OCI-LY1 (cell line): ENCODE data around the gene GLB1L3.

Experiments
- H2AFZ ChIP-seq: fragments of 200-600 bp; sonication (generic), shearing (Covaris generic); 2 replicates; pipeline ENCODE4 v1.6.0; 2014; ENCODE audit warnings: antibody characterized with exemption, mild to moderate bottlenecking, low read length
- H3F3A ChIP-seq: fragments of 200-600 bp; sonication (generic), shearing (Covaris generic); 2 replicates; pipeline ENCODE4 v1.6.0; 2014; ENCODE audit warnings: mild to moderate bottlenecking, antibody characterized with exemption, low read length, moderate library complexity; ENCODE audit not compliant: insufficient read depth
- H3K27ac ChIP-seq: fragments of 200-600 bp; sonication (generic); 2 replicates; pipeline ENCODE4 v1.5.1; 2014; ENCODE audit warnings: low read length, mixed run types, mild to moderate bottlenecking, low read depth; ENCODE audit not compliant: poor library complexity, severe bottlenecking
- H3K27me3 ChIP-seq: fragments of 200-600 bp; sonication (generic); 2 replicates; pipeline ENCODE4 v1.6.0; 2014; ENCODE audit warnings: antibody characterized with exemption, mild to moderate bottlenecking, low read length, moderate library complexity; ENCODE audit not compliant: insufficient read depth
- H3K36me3 ChIP-seq: fragments of 200-600 bp; sonication (generic); 2 replicates; pipeline ENCODE4 v1.6.1; 2014; ENCODE audit warnings: mild to moderate bottlenecking, antibody characterized with exemption, low read length, moderate library complexity, mixed read lengths; ENCODE audit not compliant: insufficient read depth
- H3K4me1 ChIP-seq: fragments of 200-600 bp; sonication (generic); 2 replicates; pipeline ENCODE4 v1.5.1; 2014; ENCODE audit warnings: mild to moderate bottlenecking, low read length, moderate library complexity; ENCODE audit not compliant: insufficient read depth, severe bottlenecking
- H3K4me2 ChIP-seq: fragments of 200-600 bp; sonication (generic), shearing (Covaris generic); 2 replicates; pipeline ENCODE4 v1.6.1; 2014; ENCODE audit warnings: low read length
- H3K4me3 ChIP-seq: fragments of 200-600 bp; sonication (generic); 2 replicates; pipeline ENCODE4 v1.5.1; 2014; ENCODE audit warnings: low read length, low read depth, mild to moderate bottlenecking, mixed read lengths; ENCODE audit not compliant: poor library complexity, severe bottlenecking
- H3K79me2 ChIP-seq: fragments of 200-600 bp; shearing (Covaris generic); 2 replicates; pipeline ENCODE4 v1.6.1; 2016; ENCODE audit warnings: mixed run types, low read length, mixed read lengths; ENCODE audit not compliant: insufficient read depth
- H3K9ac ChIP-seq: fragments of 200-600 bp; sonication (generic), shearing (Covaris generic); 2 replicates; pipeline ENCODE4 v1.6.1; 2014; ENCODE audit warnings: mild to moderate bottlenecking, low read length, mixed read lengths
- H3K9me2 ChIP-seq: fragments of 200-600 bp; sonication (generic), shearing (Covaris generic); 2 replicates; pipeline ENCODE4 v1.6.1; 2014; ENCODE audit warnings: low read depth, mild to moderate bottlenecking, low read length, mixed read lengths
- H3K9me3 ChIP-seq: fragments of 200-600 bp; shearing (Covaris generic); 2 replicates; pipeline ENCODE4 v1.6.1; 2014; ENCODE audit warnings: low read length, mixed read lengths
- H4K20me1 ChIP-seq: fragments of 200-600 bp; sonication (generic), shearing (Covaris generic); 2 replicates; pipeline ENCODE4 v1.6.0; 2016; ENCODE audit warnings: mild to moderate bottlenecking, low read length; ENCODE audit not compliant: insufficient read depth
- EZH2 ChIP-seq: fragments of 200-600 bp; sonication (generic), shearing (Covaris generic); IDR thresholded peaks from 2 replicates; pipeline ENCODE4 v1.8.0; 2017; ENCODE audit warnings: borderline replicate concordance, mixed run types, mild to moderate bottlenecking, antibody characterized with exemption, low read length, moderate library complexity, mixed read lengths
- TF ChIP-seq, protein P1 (sequence below): fragments of 200-600 bp; sonication (generic), shearing (Covaris generic); IDR thresholded peaks from 2 replicates; pipeline ENCODE4 v1.5.1; 2017; ENCODE audit warnings: mild to moderate bottlenecking, antibody characterized with exemption, low read length, moderate library complexity, mixed read lengths

GLB1L3 gene

DNA sequence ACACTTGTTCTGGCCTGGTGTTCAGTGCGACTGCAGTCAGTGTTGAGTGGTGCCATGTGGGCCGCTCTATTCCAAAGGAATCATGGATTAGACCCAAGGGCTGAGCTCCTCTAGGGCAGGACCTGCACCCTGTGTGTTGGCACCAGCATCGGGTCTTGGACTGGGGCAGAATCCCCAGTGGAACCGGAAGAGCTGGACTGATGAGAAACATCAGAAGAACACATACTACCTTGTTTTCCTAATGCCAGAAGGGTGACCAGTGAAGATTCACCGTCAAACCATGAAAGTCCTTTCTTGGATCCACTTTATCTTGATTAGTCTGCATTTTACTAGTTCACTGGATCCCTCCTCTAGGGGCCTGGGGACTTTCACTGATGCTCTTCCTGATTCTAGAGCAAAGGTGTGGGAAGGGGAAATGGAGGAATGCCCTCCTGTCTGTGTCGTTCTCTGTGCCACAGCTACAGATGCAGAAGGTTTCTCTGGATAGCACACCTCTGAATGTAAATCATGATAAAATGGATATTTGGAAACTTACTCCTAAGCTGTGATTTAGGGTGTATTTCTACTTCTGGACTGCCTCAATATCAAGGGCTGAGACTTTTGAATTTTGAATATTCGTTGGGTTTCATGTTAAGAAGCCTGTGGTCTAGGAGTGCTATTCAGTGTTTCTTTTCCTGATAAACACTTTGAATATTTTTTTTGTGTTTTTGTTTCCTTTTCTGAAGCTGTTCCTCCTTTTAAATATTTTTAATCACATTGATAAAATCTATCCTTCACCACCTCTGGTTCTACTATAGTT lies 11.0 kb upstream of the GLB1L3 start:
- H3K27me3 ChIP-seq = no peaks in the 10 kb centered on the region
- H3F3A ChIP-seq = no peaks in the 10 kb centered on the region
- no peaks in the 10 kb centered on the region for H4K20me1 ChIP-seq
- no peaks in the 10 kb centered on the region for H3K9me2 ChIP-seq
- H3K4me1 ChIP-seq = no peaks in the 10 kb centered on the region
- TF ChIP-seq EZH2 = no peak
- no peaks in the 10 kb centered on the region for H3K79me2 ChIP-seq
- H3K9ac ChIP-seq = no peak overlapping the region
- no peak overlapping the region for H3K4me3 ChIP-seq
- H3K36me3 ChIP-seq = peaks cover 6% of the 10 kb centered on the region; the same call in 1 of the 2 replicates
- no peaks in the 10 kb centered on the region for H3K9me3 ChIP-seq
- no peak overlapping the region for H3K4me2 ChIP-seq
- no peak overlapping the region for H3K27ac ChIP-seq
- no peak overlapping the region for H2AFZ ChIP-seq

DNA sequence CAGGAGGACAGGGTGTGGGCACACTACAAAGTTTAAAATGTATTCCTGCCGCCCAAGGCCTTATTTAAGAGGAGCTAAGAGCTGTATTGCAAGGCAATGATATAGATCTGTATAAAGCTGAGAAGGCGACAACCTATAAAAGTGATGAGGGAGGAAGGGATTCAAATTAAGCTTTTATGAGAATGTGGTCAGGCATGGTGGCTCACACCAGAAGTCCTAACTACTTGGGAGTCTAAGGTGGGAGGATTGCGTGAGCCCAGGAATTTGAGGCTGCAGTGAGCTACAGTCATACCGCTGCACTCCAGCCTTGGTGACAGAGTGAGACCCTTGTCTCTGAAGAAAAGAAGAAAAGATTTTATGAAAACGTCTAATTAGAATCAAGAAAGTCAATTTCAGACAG lies 9.7 kb upstream of the GLB1L3 start:
- Histone ChIP-seq H2AFZ (no peak overlapping the region), H3K36me3 (peaks cover 6% of the 10 kb centered on the region; the same call in 1 of the 2 replicates), H3K79me2 (no peaks in the 10 kb centered on the region), H3K4me2 (no peak overlapping the region), H3K9me2 (no peaks in the 10 kb centered on the region), H3K4me3 (no peak overlapping the region), H3F3A (no peaks in the 10 kb centered on the region), H3K27me3 (no peaks in the 10 kb centered on the region), H3K27ac (no peak overlapping the region), H4K20me1 (no peaks in the 10 kb centered on the region), H3K9me3 (no peaks in the 10 kb centered on the region), H3K9ac (no peak overlapping the region), H3K4me1 (no peaks in the 10 kb centered on the region)
- TF ChIP-seq, protein P1, sequence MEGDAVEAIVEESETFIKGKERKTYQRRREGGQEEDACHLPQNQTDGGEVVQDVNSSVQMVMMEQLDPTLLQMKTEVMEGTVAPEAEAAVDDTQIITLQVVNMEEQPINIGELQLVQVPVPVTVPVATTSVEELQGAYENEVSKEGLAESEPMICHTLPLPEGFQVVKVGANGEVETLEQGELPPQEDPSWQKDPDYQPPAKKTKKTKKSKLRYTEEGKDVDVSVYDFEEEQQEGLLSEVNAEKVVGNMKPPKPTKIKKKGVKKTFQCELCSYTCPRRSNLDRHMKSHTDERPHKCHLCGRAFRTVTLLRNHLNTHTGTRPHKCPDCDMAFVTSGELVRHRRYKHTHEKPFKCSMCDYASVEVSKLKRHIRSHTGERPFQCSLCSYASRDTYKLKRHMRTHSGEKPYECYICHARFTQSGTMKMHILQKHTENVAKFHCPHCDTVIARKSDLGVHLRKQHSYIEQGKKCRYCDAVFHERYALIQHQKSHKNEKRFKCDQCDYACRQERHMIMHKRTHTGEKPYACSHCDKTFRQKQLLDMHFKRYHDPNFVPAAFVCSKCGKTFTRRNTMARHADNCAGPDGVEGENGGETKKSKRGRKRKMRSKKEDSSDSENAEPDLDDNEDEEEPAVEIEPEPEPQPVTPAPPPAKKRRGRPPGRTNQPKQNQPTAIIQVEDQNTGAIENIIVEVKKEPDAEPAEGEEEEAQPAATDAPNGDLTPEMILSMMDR = no peak
- no peak for TF ChIP-seq EZH2

DNA sequence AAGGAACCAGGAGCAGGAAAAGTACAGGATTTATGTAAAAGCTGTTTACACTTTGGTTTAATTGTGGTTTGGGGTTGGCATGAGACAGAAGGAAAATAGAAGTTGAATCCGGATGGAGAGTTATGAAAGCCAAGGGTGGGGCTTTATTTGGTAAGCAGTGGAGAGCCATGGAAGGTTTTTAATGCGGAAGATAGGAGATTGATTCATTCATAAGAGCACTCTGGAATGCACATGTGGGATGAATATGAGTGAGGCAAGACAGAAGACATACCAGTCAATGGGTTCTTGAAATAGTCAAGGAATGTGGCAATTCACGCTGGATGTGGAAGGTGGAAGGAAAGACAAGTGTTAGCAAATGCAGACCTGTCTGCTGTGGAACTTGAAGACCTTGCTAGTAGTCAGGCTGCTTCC lies 9.3 kb upstream of the GLB1L3 start:
- H3K27me3 ChIP-seq = no peaks in the 10 kb centered on the region
- no peak overlapping the region for H3K4me3 ChIP-seq
- H3K27ac ChIP-seq = no peak overlapping the region
- no peaks in the 10 kb centered on the region for H3K9me3 ChIP-seq
- H3K9ac ChIP-seq = no peak overlapping the region
- H4K20me1 ChIP-seq = no peaks in the 10 kb centered on the region
- no peaks in the 10 kb centered on the region for H3K4me1 ChIP-seq
- no peaks in the 10 kb centered on the region for H3K79me2 ChIP-seq
- no peak overlapping the region for H2AFZ ChIP-seq
- H3F3A ChIP-seq = no peaks in the 10 kb centered on the region
- H3K4me2 ChIP-seq = no peak overlapping the region
- TF ChIP-seq, protein P1 = no peak
- TF ChIP-seq EZH2 = no peak
- no peaks in the 10 kb centered on the region for H3K9me2 ChIP-seq
- H3K36me3 ChIP-seq = peaks cover 6% of the 10 kb centered on the region; the same call in 1 of the 2 replicates

DNA sequence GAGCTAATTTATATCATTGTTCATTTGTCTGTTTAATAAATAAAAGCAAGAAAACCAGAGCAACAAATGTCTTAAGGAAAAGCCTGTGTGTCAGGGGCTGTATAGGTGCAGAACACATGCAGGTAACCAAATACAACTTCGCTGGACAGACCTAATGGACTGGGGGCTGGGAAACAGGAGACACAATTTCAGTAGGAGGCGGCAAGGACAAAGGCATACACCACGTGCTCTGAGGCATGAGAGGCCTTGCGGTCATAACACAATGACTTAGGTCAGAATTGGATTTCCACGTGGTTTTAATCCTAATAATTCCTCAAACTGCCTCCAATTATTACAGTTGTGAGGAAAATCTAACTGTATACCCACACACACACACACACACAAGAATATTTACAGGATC lies 8.7 kb upstream of the GLB1L3 start:
- Histone ChIP-seq H3K36me3 (peaks cover 5% of the 10 kb centered on the region; the same call in 1 of the 2 replicates), H3K9me2 (no peaks in the 10 kb centered on the region), H4K20me1 (no peaks in the 10 kb centered on the region), H3K9ac (no peak overlapping the region), H3K27me3 (no peaks in the 10 kb centered on the region), H3K4me1 (no peaks in the 10 kb centered on the region), H3K27ac (no peak overlapping the region), H3K4me2 (no peak overlapping the region), H3K79me2 (no peaks in the 10 kb centered on the region), H3F3A (no peaks in the 10 kb centered on the region), H3K4me3 (no peak overlapping the region), H2AFZ (no peak overlapping the region), H3K9me3 (no peaks in the 10 kb centered on the region)
- TF ChIP-seq, protein P1 = no peak
- no peak for TF ChIP-seq EZH2
